HepG2 (cell line): Measurements from ENCODE around the gene CIB1. TPM values are rescaled to one million over a fixed set of nuclear protein-coding genes. Genes with fewer than 3 reads are reported as not detected.

ENCODE experiments used
- ATAC-seq: fragments of 200-7000 bp; cut with Tn5 transposase; 3 replicates; pipeline ENCODE4 v1.9.1; 2020; ENCODE audit warnings: mild to moderate bottlenecking, moderate library complexity
- BruUV-seq: library from RNA; stranded (reverse); fragments of 400-500 nt; replicated peaks from 2 replicates; lab custom pipeline; 2021; lab: Mats Ljungman, UMichigan
- CTCF ChIA-PET: fragments of 300-600 bp; formaldehyde crosslinking; extraction: SDS; loops from one replicate; lab custom pipeline; 2021; ENCODE audit warnings: low total read pairs, inconsistent platforms, low intra/inter-chr PET ratio; lab: Yijun Ruan, JAX
- POLR2A ChIA-PET: fragments of 350-600 bp; sonication (Branson Sonifier 250); formaldehyde crosslinking; loops from one replicate; lab custom pipeline; 2020; ENCODE audit warnings: antibody characterized with exemption, inconsistent platforms; lab: Yijun Ruan, JAX
- DNase-seq: peaks from one replicate; pipeline ENCODE4 v3.0.0-alpha.2; 2015; ENCODE audit warnings: low spot score
- FAIRE-seq: peaks from 3 replicates; lab custom pipeline; 2011; peaks lifted over from hg19 to GRCh38; lab: Jason Lieb, UNC
- H2AFZ ChIP-seq: one replicate; pipeline ENCODE4 v1.6.1; 2011; ENCODE audit warnings: low read length, inconsistent platforms
- H3K27ac ChIP-seq: fragments of 300-600 bp; 3 replicates; pipeline ENCODE4 v1.8.0; 2011; ENCODE audit warnings: mixed run types, mild to moderate bottlenecking, mixed read lengths, low read length, inconsistent platforms; ENCODE audit not compliant: insufficient read depth; ENCODE audit errors: extremely low read length
- H3K27me3 ChIP-seq, 2 experiments: fragments of 200-600 bp in 1 of 2; 2 replicates in 1 of 2; 3 replicates in 1 of 2; pipeline versions ENCODE4 v1.6.0 to v1.8.0; 2011; ENCODE audit warnings: low read length in 2 of 2, mild to moderate bottlenecking in 2 of 2, moderate library complexity in 2 of 2, inconsistent platforms in 1 of 2; ENCODE audit not compliant: insufficient read depth in 2 of 2, control insufficient read depth in 1 of 2
- H3K36me3 ChIP-seq, 2 experiments: fragments of 200-600 bp in 1 of 2; replicated peaks in 1 of 2; 2 replicates in 1 of 2; 3 replicates in 1 of 2; pipeline versions ENCODE4 v1.5.1 to v1.8.0; 2011; ENCODE audit warnings: low read length in 2 of 2, inconsistent platforms in 1 of 2; ENCODE audit not compliant: insufficient read depth in 2 of 2, control insufficient read depth in 1 of 2
- H3K4me1 ChIP-seq: 2 replicates; pipeline ENCODE4 v1.5.1; 2012; ENCODE audit warnings: low read length, inconsistent platforms; ENCODE audit not compliant: insufficient read depth
- H3K4me2 ChIP-seq: 2 replicates; pipeline ENCODE4 v1.6.0; 2011; ENCODE audit warnings: low read depth, low read length, inconsistent platforms
- H3K4me3 ChIP-seq, 3 experiments: fragments of 200-600 bp in 1 of 3; sonication (generic), shearing (Covaris generic) in 1 of 3; replicated peaks in 1 of 3; 2 replicates each; pipeline ENCODE4 v1.5.1; 2011 to 2016; ENCODE audit warnings: low read length in 3 of 3, inconsistent platforms in 2 of 3, low read depth in 2 of 3, mild to moderate bottlenecking in 2 of 3, control low read depth in 1 of 3, mixed read lengths in 1 of 3; ENCODE audit not compliant: insufficient read depth in 1 of 3
- H3K79me2 ChIP-seq: one replicate; pipeline ENCODE4 v1.6.1; 2011; ENCODE audit warnings: low read length, inconsistent platforms; ENCODE audit not compliant: insufficient read depth
- H3K9ac ChIP-seq: 2 replicates; pipeline ENCODE4 v1.6.0; 2011; ENCODE audit warnings: mild to moderate bottlenecking, low read depth, low read length, inconsistent platforms; ENCODE audit not compliant: insufficient read depth
- H3K9me3 ChIP-seq: 2 replicates; pipeline ENCODE4 v1.5.1; 2012; ENCODE audit warnings: mild to moderate bottlenecking, low read length
- H4K20me1 ChIP-seq: 2 replicates; pipeline ENCODE4 v1.6.0; 2011; ENCODE audit warnings: inconsistent platforms, mild to moderate bottlenecking, low read length, moderate library complexity; ENCODE audit not compliant: insufficient read depth
- ARID2 ChIP-seq: sonication (generic); formaldehyde crosslinking; IDR thresholded peaks from 2 replicates; pipeline ENCODE4 v1.8.1; 2022; ENCODE audit warnings: mild to moderate bottlenecking, missing genetic modification reagents, borderline replicate concordance
- ELF4 ChIP-seq: sonication (generic); formaldehyde crosslinking; IDR thresholded peaks from 2 replicates; pipeline ENCODE4 v1.5.0; 2020; ENCODE audit warnings: missing genetic modification reagents, mild to moderate bottlenecking, moderate library complexity, borderline replicate concordance
- KDM4B ChIP-seq: sonication (generic); formaldehyde crosslinking; IDR thresholded peaks from 2 replicates; pipeline ENCODE4 v1.4.0; 2020; ENCODE audit warnings: missing genetic modification reagents
- MBD4 ChIP-seq: IDR thresholded peaks from 2 replicates; pipeline ENCODE4 v1.6.1; 2012; ENCODE audit warnings: low read length, inconsistent platforms, borderline replicate concordance
- MED1 ChIP-seq: sonication (generic); formaldehyde crosslinking; IDR thresholded peaks from 2 replicates; pipeline ENCODE4 v1.4.0; 2020; ENCODE audit warnings: missing genetic modification reagents
- RORA ChIP-seq: sonication (generic); formaldehyde crosslinking; IDR thresholded peaks from 2 replicates; pipeline ENCODE4 v1.5.0; 2020; ENCODE audit warnings: mild to moderate bottlenecking, missing genetic modification reagents, moderate library complexity
- TRIM24 ChIP-seq: sonication (generic); formaldehyde crosslinking; IDR thresholded peaks from 2 replicates; pipeline ENCODE4 v1.8.0; 2022; ENCODE audit warnings: mild to moderate bottlenecking, missing genetic modification reagents
- ZBED4 ChIP-seq: sonication (generic); formaldehyde crosslinking; IDR thresholded peaks from 2 replicates; pipeline ENCODE4 v1.4.0; 2020; ENCODE audit warnings: missing genetic modification reagents, borderline replicate concordance
- ZBTB3 ChIP-seq: sonication (generic); formaldehyde crosslinking; IDR thresholded peaks from 2 replicates; pipeline ENCODE4 v1.4.0; 2020; ENCODE audit warnings: low read depth, mild to moderate bottlenecking, moderate library complexity, missing genetic modification reagents, borderline replicate concordance
- ZMAT5 ChIP-seq: sonication (generic); formaldehyde crosslinking; IDR thresholded peaks from 2 replicates; pipeline ENCODE4 v1.5.0; 2020; ENCODE audit warnings: mild to moderate bottlenecking, low read depth, missing genetic modification reagents, borderline replicate concordance
- ZNF432 ChIP-seq: sonication (generic); formaldehyde crosslinking; IDR thresholded peaks from 2 replicates; pipeline ENCODE4 v1.5.0; 2020; ENCODE audit warnings: missing genetic modification reagents, mild to moderate bottlenecking, borderline replicate concordance
- ZNF512B ChIP-seq: sonication (generic); formaldehyde crosslinking; IDR thresholded peaks from 2 replicates; pipeline ENCODE4 v1.5.1; 2020; ENCODE audit warnings: missing genetic modification reagents, mild to moderate bottlenecking, borderline replicate concordance
- ZNF567 ChIP-seq: sonication (generic); formaldehyde crosslinking; IDR thresholded peaks from 2 replicates; pipeline ENCODE4 v1.8.1; 2023; ENCODE audit warnings: mild to moderate bottlenecking, missing genetic modification reagents, borderline replicate concordance
- WGBS: methylation state at CpG from one replicate; pipeline ENCODE4 v1.1.6; 2017; ENCODE audit warnings: low lambda C conversion rate; 5-methylcytosine and 5-hydroxymethylcytosine counted together
- in situ Hi-C: cut with HindIII; loops from 2 replicates; pipeline ENCODE4 v1.10.0; 2017; ENCODE audit warnings: low pct_unique_long_range_greater_than_20kb; ENCODE audit not compliant: extremely low pct_ligation_motif_present
- intact Hi-C: fragments of 100-400 bp; cut with micrococcal nuclease; formaldehyde crosslinking; loops from one replicate; pipeline ENCODE4 v1.10.0; 2022; ENCODE audit not compliant: unreplicated experiment
- polyA plus RNA-seq, 8 experiments: library from polyadenylated mRNA; depleted of rRNA in 3 of 8; stranded (reverse) in 7 of 8; unstranded in 1 of 8; fragments of >200 nt; fragmentation: Illumina TruSeq in 4 of 8; extraction: Trizol in 4 of 8; gene quantifications; 2 replicates each; pipeline versions ENCODE4 v1.2.1 to v1.2.3, GENCODE V29; 2011 to 2016; ENCODE audit warnings: low read depth in 4 of 8, missing spikeins in 1 of 8, mixed read lengths in 1 of 8; ENCODE audit not compliant: insufficient read depth in 1 of 8
- total RNA-seq, 5 experiments: library from RNA; depleted of rRNA; stranded (reverse); fragments of >200 nt; fragmentation: Illumina TruSeq; extraction: Trizol; gene quantifications; 2 replicates each; pipeline ENCODE4 v1.2.3, GENCODE V29; 2016; ENCODE audit warnings: low read depth in 1 of 5

Gene CIB1
- total and polyA plus RNA-seq, 2 of the 13 experiments (the other 11 are each of a cell fraction or from before 2014, with no cell fraction given) = 38.7 to 72.7 TPM

GRCh38 chr15:90213122-90213817 lies 20.5 kb downstream of the CIB1 start (continued):
- no peak for TF ChIP-seq MED1 (CRISPR knock-in tag)
- no peak for TF ChIP-seq TRIM24 (CRISPR knock-in tag)
- no peak for TF ChIP-seq RORA (CRISPR knock-in tag)
- no peak for TF ChIP-seq ZNF567 (CRISPR knock-in tag)
- TF ChIP-seq ELF4 (CRISPR knock-in tag) = no peak
- no peak for TF ChIP-seq MBD4

DNA sequence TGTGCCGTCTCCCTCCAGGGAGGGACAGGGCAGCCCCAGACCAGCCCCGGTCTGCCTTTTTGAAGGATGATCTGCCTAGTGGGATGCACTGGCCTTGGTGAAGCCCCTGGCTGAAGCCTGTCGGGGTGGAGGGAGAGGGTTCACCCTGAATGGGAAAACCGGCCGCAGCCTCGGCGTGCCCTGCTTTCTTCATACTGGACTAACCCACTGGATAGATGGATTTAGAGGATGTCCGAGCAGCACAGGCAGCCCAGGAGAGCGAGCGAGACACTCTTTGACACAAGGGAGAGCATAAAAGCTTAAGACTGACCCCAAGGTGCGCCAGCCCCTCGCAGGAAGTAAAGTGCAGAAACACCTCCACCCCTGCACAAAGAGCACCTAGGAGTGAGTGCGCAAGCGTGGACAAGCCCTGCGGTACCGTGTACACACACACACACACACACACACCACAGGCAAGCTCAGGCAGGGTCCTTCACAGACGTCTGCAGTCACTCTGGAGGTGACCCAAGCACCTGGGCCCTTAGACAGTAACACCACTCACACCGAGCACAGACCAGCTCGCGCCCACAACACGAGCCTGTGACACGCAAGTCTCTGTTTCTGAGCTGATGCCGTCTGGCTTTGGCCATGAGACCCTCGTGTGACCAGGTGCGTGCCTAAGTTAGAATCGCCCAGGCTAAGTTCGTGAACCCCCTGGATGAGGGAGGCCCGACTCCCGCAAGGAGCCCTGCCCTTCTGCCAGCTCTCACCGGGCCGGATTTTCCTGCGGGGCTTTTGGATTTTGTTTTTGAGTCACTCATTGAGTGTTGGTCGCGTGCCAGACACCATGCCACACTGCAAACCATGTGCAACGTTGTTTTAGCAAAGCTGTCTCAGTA lies 21.3 kb downstream of the CIB1 start:
- no peak overlapping the region for H3K9ac ChIP-seq
- DNase-seq (no peak), ATAC-seq (no peak)
- 86% methylated on average over 15 of the region's 35 CpGs for WGBS
- H3K4me1 ChIP-seq = peaks cover 30% of the 10 kb centered on the region
- no peak overlapping the region for H3K4me3 ChIP-seq
- no peak overlapping the region for H3K4me2 ChIP-seq
- CTCF ChIA-PET = no interaction called here
- no peaks in the 10 kb centered on the region for H4K20me1 ChIP-seq
- H3K27me3 ChIP-seq = no peaks in the 10 kb centered on the region
- no peaks in the 10 kb centered on the region for H3K9me3 ChIP-seq
- no peak overlapping the region for H3K27ac ChIP-seq
- no TSS peak for BruUV-seq
- H3K79me2 ChIP-seq = no peaks in the 10 kb centered on the region
- no peak for TF ChIP-seq ZNF432
- no peak for TF ChIP-seq ZMAT5 (CRISPR knock-in tag)
- TF ChIP-seq ZBTB3 = no peak
- no peak for TF ChIP-seq KDM4B (CRISPR knock-in tag)
- TF ChIP-seq ARID2 (CRISPR knock-in tag) = no peak
- TF ChIP-seq ZBED4 (CRISPR knock-in tag) = no peak
- TF ChIP-seq ZNF512B = no peak
- TF ChIP-seq, all 625 proteins: peak for 0
- Histone ChIP-seq H3K36me3 (peaks cover 0 to 5% of the 10 kb centered on the region in 2 experiments; a peak in 1 of 5 replicates), H2AFZ (no peak overlapping the region)
- intact Hi-C loops (no loop called here), in situ Hi-C loops (no loop called here)
- FAIRE-seq = no peak
- POLR2A ChIA-PET = no interaction called here
